AG09319 (cell line): ENCODE results near the gene AK8.

Source experiments
- DNase-seq: peaks from one replicate; pipeline ENCODE4 v3.0.0-alpha.2; 2010; ENCODE audit warnings: low read depth; ENCODE audit errors: extremely low read depth
- TF ChIP-seq, protein P1 (sequence below): IDR thresholded peaks from 2 replicates; pipeline ENCODE4 v1.5.1; 2011; ENCODE audit warnings: low read depth, mild to moderate bottlenecking, inconsistent platforms, low read length, moderate library complexity

Gene AK8

DNA sequence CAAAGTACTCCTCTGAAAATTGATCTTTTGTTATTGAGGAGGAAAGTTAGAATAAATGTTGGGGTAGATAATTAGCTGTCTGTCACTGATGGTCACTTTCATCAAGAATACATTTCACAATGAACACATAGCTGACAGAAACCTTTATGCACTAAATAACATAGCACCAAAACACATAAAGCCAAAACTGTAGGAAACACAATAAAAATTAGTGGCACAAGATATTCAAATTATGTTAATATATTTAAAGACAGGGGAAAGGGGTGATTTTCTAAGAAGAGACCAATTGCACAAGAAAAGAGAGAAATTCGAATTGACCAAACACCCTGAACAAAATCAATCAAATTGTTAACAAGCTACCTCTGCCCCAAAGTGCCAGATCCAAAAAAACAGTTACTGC lies 89.7 kb downstream of the AK8 start:
- no peak for DNase-seq
- TF ChIP-seq, protein P1, sequence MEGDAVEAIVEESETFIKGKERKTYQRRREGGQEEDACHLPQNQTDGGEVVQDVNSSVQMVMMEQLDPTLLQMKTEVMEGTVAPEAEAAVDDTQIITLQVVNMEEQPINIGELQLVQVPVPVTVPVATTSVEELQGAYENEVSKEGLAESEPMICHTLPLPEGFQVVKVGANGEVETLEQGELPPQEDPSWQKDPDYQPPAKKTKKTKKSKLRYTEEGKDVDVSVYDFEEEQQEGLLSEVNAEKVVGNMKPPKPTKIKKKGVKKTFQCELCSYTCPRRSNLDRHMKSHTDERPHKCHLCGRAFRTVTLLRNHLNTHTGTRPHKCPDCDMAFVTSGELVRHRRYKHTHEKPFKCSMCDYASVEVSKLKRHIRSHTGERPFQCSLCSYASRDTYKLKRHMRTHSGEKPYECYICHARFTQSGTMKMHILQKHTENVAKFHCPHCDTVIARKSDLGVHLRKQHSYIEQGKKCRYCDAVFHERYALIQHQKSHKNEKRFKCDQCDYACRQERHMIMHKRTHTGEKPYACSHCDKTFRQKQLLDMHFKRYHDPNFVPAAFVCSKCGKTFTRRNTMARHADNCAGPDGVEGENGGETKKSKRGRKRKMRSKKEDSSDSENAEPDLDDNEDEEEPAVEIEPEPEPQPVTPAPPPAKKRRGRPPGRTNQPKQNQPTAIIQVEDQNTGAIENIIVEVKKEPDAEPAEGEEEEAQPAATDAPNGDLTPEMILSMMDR, result no peak

DNA sequence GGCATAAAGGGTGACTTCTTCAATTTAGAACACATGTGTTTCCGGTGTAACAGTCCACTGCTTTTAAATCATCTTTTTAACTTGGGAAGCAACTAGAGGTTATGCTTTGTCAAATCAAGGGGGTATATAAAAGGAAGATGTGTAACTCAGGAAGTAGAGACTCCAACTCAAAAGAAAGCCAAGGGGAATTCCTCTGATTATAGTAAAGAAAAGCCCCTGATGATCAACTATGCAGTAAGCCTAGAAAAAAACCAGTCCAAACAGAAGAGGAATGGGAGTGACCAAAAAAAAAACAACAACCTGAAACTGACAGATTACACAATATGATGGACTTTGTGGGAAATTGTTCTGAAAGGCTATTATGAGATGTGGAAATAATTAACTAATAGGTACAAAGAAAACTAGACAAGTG lies 90.3 kb downstream of the AK8 start:
- DNase-seq, result no peak
- TF ChIP-seq, protein P1, result no peak

DNA sequence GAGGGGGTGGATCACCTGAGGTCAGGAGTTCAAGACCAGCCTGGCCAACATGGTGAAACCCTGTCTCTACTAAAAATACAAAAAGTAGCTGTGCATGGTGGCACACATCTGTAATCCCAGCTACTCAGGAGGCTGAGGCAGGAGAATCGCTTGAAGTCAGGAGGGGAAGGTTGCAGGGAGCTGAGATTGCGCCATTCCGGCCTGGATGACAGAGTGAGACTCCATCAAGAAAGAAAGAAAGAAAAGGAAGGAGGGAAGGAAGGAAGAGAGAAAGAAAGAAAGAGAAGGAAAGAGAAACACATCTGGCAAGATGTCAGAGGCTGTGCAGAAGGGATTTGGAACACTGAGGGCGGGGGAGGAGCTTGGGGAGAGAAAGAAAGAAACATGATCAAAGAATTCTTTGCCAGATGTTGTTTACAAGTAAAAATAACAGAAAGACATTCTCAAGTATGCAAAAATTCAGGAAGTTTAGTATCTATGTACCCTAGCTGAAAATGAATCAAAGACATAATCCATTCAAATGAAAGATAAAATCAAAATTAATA lies 93.7 kb downstream of the AK8 start:
- TF ChIP-seq, protein P1, result no peak
- no peak for DNase-seq

DNA sequence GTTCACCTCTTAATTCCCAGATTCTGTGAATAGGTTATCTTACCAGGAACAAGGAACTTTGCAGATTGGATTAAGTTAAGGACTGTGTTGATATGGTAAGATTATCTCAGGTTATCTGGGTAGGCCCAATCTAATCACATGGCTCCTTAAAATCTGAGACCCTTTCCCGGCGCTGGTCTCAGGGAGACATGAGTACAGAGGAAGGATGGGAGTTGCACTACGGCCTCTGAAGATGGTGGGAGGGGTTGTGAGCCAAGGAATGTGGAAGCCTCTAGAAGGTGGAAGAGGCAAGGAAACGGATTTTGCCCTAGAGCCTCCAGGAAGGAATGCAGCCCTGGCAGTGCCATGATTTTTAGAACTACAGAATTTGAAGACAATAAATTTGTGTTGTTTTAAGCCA lies 95.1 kb downstream of the AK8 start:
- no peak for DNase-seq

DNA sequence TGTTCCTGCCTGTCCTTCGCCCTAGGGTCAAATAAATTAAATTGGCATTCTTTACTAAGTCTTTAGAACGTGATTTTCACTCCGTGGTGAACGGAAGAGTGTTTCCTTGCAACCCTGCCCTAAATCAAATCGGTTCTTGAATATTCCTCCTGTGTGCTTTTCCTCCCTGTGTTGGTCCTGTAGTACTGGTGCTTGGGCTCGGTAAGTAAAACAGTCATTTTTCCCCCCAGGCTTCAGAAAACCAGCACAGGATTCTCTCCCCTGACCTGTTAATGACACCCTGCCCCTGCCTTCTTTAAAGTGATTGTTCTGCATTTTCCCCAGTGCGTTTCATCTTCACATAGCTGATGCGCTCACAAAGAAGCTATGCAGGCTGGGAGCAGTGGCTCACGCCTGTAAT lies 96.0 kb downstream of the AK8 start:
- DNase-seq, result no peak
- TF ChIP-seq, protein P1, result no peak

More for the DNA sequence above, 95.1 kb downstream of the AK8 start:
- TF ChIP-seq, protein P1, result no peak

DNA sequence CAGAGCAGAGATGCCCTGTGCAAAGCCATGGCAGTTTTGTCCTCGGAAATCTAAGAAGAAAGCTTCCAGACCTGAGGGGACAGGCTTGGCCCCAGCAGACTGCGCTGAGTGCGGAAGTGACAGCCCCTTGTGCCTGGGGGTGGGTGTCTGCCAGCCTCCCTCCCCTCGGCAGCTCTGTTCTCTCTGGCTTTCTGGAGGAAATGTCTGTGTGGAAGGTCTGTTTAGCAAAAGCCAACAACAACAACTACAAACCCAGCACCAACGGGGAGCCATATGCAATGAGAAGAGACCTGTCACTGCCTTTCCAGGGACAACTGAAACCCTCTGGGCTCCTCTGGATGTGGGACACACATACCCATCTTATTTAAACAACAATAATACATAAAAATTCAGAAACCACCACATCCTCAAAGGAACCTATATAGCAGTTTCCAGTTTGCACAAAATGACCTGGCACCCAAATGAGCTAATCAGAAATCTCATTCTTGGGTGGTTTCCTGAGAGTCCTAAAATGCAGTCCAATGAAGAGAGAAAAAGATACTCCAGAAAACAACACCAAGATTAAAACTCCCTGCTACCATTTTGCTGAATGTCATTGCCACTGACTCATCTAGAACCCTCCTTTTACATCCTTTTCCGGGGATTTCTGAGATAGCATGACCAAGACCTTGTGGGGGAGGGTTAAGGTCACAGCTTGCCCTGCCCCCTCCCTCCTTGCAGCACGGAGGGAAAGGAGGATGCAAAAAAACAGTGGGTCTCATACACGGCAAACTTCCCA lies 97.7 kb downstream of the AK8 start:
- TF ChIP-seq, protein P1, result no peak
- DNase-seq, result no peak

DNA sequence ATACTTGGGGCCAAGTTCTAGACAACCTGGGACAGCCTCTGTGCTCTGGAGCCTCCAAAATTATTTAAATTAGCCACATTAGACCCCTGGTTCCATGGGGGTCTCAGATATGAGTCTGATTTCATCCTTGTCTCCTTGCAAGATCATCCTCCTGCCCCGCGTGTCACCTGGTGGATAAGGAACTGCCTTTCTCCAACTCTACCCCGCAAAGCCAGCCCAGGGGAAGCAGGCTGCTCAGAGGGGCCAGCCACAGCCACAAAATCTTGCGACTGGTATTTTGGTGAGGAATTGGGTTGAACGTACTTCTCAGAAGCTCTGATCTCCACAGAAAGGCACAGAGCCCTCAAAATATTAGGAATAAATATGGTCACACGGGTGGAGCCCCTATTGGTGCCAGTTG lies 101.2 kb downstream of the AK8 start:
- no peak for DNase-seq
- TF ChIP-seq, protein P1, result no peak
